ENCODE measurements around the gene CST3. TPM values are rescaled to one million over a fixed set of nuclear protein-coding genes. Genes with fewer than 3 reads are reported as not detected.
A peak's percentile ranks its signal among the peaks of the same experiment; 100 is the strongest.
"Not testable (repeated sequence)": the region's sequence is repeated elsewhere in the genome, so short reads cannot be mapped to it uniquely, and the experiment has no call there.

CST3 gene
- total RNA-seq, 2 donors from 2014 or later, result 884 to 914 TPM

DNA sequence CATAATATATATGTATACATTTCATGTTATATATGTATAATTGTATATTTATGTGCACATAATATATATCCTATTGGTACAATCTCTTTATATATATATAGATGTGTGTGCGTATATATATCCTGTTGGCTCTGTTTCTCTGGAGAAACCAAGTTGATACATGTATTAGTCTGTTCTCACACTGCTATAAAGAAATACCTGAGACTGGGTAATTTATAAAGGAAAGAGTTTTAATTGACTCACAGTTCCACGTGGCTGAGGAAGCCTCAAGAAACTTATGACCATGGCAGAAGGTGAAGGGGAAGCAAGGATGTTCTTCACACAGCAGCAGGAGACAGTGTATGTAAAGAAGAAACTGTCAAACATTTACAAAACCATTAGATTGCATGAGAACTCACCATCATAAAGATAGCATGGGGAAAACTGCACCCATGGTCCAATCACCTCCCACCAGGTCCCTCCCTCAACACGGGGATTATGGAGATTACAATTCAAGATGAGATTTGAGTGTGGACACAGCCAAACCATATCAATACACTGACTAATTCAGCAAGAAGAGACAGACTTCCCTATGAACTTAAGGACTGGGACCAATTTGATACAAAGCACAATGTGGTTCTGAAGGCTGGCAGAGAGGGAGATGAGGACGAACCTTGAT is 14.0 kb downstream of the CST3 start:
- H3K4me3 ChIP-seq, result no peak overlapping the region
- H3K4me1 ChIP-seq, result peaks cover 0 to 35% of the 10 kb centered on the region in 2 donors
- H3K27ac ChIP-seq, result peak overlapping the region; percentile 76 to 80
- H3K27me3 ChIP-seq, result no peaks in the 10 kb centered on the region
- no peak for DNase-seq (ENCODE audit: low spot score)
- H3K36me3 ChIP-seq, result no peaks in the 10 kb centered on the region
- no peaks in the 10 kb centered on the region for H3K9me3 ChIP-seq
- TF ChIP-seq, protein P1, sequence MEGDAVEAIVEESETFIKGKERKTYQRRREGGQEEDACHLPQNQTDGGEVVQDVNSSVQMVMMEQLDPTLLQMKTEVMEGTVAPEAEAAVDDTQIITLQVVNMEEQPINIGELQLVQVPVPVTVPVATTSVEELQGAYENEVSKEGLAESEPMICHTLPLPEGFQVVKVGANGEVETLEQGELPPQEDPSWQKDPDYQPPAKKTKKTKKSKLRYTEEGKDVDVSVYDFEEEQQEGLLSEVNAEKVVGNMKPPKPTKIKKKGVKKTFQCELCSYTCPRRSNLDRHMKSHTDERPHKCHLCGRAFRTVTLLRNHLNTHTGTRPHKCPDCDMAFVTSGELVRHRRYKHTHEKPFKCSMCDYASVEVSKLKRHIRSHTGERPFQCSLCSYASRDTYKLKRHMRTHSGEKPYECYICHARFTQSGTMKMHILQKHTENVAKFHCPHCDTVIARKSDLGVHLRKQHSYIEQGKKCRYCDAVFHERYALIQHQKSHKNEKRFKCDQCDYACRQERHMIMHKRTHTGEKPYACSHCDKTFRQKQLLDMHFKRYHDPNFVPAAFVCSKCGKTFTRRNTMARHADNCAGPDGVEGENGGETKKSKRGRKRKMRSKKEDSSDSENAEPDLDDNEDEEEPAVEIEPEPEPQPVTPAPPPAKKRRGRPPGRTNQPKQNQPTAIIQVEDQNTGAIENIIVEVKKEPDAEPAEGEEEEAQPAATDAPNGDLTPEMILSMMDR (IDR thresholded peaks at IDR 0.05), result no peak

DNA sequence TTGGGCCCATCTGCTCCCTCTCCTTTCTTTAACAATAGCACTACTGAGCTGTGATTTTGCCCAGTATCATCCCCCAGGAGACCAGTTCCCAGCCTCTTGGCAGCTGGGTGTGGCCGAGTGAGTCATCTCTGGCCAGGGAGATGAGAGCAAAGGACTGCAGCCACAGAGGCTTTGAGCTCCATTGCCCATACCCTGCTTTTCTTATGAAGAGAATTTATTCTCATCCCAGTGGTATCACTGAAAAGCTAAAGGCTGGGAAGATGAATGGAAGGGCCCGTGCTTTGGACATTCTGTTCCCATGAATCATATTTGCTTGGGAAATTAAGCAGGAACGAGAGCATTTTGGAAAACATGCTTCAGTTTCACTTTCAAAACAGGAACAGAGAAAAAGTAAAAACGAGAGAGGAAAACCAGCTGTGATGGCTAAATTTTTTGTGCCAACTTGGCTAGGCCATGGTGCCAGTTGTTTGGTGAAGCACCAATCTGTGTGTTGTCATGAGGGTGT is 14.9 kb downstream of the CST3 start:
- Histone ChIP-seq H3K36me3 (no peaks in the 10 kb centered on the region), H3K4me3 (peak overlapping the region; percentile 11 to 18), H3K27me3 (no peaks in the 10 kb centered on the region), H3K4me1 (peaks cover 0 to 27% of the 10 kb centered on the region in 2 donors), H3K27ac (peak overlapping the region; percentile 76 to 80), H3K9me3 (no peaks in the 10 kb centered on the region)
- TF ChIP-seq, protein P1 (IDR thresholded peaks at IDR 0.05), result no peak
- peak; percentile 88 for DNase-seq (ENCODE audit: low spot score)

DNA sequence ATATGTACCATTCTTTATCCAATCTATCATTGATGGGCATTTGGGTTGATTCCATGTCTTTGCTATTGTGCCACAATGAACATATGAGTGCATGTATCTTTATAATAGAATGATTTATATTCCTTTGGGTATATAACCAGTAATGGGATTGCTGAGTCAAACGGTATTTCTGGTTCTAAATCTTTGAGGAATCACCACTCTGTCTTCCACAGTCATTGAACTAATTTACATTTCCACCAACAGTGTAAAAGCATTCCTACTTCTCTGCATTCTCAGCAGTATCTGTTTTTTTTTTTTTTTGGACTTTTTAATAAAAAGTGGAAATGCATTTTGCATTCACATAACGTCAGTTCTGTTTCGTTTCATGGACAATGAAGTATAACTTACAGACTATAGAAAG is 15.4 kb downstream of the CST3 start:
- Histone ChIP-seq H3K4me3 (peak overlapping the region in 1 of 2 donors; percentile 18), H3K4me1 (peaks cover 0 to 27% of the 10 kb centered on the region in 2 donors), H3K27ac (peak overlapping the region; percentile 76 to 80)
- H3K36me3 ChIP-seq; DNase-seq (ENCODE audit: low spot score); H3K9me3 ChIP-seq; H3K27me3 ChIP-seq: not testable (repeated sequence)

DNA sequence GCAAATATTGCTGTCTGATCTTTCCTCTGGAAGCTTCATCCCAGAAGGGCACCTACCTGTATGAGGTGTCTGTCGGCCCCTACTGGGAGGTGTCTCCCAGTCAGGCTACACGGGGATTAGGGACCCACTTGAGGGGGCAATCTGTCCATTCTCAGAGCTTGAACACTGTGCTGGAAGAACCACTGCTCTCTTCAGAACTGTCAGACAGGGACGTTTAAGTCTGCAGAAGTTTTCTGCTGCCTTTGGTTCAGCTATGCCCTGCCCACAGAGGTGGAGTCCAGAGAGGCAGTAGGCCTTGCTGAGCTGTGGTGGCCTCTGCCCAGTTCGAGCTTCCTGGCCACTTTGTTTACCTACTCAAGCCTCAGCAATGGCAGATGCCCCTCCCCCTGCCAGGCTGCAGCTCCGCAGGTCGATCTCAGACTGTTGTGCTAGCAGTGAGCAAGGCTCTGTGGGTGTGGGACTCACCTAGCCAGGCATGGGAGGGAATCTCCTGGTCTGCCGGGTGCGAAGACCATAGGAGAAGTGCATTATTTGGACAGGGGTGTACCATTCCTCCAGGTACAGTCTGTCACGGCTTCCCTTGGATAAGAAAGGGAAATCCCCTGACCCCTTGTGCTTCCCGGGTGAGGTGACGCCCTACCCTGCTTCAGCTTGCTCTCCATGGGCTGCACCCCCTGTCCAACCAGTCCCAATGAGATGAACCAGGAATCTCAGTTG is 16.9 kb downstream of the CST3 start:
- not testable (repeated sequence) for H3K4me3 ChIP-seq; H3K36me3 ChIP-seq; H3K27me3 ChIP-seq; H3K9me3 ChIP-seq; DNase-seq (ENCODE audit: low spot score); H3K27ac ChIP-seq
- H3K4me1 ChIP-seq, result peaks cover 0 to 19% of the 10 kb centered on the region in 2 donors

DNA sequence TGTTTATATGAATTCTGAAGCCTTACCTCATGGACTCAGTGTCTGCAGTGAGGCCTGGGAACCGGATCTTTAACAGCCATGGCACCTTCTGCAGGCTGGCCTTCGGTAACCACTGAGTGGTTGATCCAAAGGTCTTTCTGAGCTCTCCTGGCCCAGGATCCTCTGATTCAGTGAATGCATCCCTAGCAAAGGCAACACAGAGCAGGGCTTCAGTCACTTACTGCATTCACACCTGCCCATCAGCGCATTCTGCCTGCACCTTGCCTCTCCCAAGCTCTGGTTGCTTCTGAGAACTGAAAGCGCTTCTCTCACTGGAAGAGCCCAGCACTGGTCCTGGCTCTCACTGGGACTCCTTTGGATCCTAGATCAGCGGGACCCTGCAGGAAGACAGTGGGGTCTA is 23.6 kb downstream of the CST3 start:
- TF ChIP-seq, protein P1 (IDR thresholded peaks at IDR 0.05), result no peak
- no peak for DNase-seq (ENCODE audit: low spot score)
- no peaks in the 10 kb centered on the region for H3K36me3 ChIP-seq
- H3K27ac ChIP-seq, result peak overlapping the region; percentile 10 to 32
- no peaks in the 10 kb centered on the region for H3K27me3 ChIP-seq
- no peaks in the 10 kb centered on the region for H3K9me3 ChIP-seq
- H3K4me3 ChIP-seq, result no peak overlapping the region
- H3K4me1 ChIP-seq, result peaks cover 0 to 13% of the 10 kb centered on the region in 2 donors

DNA sequence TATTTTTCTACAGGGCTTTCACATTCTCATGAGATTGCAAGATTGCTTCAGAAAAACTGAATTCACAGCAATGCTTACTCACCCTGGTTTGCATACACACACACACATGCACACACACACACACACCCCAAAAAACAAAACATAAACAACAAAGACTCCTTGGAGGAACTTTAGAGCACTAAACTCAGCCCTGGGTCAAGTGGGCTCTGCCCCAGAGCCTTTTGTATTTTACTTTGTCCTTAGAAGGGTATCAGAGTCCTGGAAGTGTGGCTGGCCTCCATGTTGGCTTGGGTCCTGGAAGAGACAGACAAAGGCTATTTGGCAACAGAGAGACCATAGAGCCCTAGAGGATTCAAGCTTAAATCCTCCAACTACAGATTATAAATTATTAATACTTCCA is 24.1 kb downstream of the CST3 start:
- Histone ChIP-seq H3K4me1 (peaks cover 0 to 13% of the 10 kb centered on the region in 2 donors), H3K9me3 (no peaks in the 10 kb centered on the region), H3K27ac (peak overlapping the region; percentile 10 to 32), H3K36me3 (no peaks in the 10 kb centered on the region), H3K27me3 (no peaks in the 10 kb centered on the region), H3K4me3 (no peak overlapping the region)
- TF ChIP-seq, protein P1 (IDR thresholded peaks at IDR 0.05), result no peak
- no peak for DNase-seq (ENCODE audit: low spot score)

All from right atrium auricular region (tissue), 2 donors.